Mucosa of rectum (tissue), 2 donors: ENCODE measurements around the gene GPR89B.
"Not testable (repeated sequence)": the region's sequence is repeated elsewhere in the genome, so short reads cannot be mapped to it uniquely, and the experiment has no call there.

Source experiments
- H3K27ac ChIP-seq, 2 donors: one replicate each; pipeline ENCODE4 v1.7.0; 2013; ENCODE audit warnings: inconsistent platforms in 2 of 2, low read depth in 2 of 2, low read length in 2 of 2
- H3K27me3 ChIP-seq, 2 donors: one replicate each; pipeline ENCODE4 v1.7.0; 2013; ENCODE audit warnings: low read length in 2 of 2; ENCODE audit not compliant: control insufficient read depth in 2 of 2, insufficient read depth in 2 of 2
- H3K36me3 ChIP-seq, 2 donors: one replicate each; pipeline ENCODE4 v1.7.0; 2013; ENCODE audit warnings: low read length in 2 of 2; ENCODE audit not compliant: control insufficient read depth in 2 of 2, insufficient read depth in 2 of 2
- H3K4me1 ChIP-seq, 2 donors: one replicate each; pipeline ENCODE4 v1.7.0; 2013; ENCODE audit warnings: low read length in 2 of 2, mild to moderate bottlenecking in 1 of 2; ENCODE audit not compliant: control insufficient read depth in 2 of 2, insufficient read depth in 2 of 2
- H3K4me3 ChIP-seq, 2 donors: one replicate each; pipeline ENCODE4 v1.7.0; 2013; ENCODE audit warnings: low read length in 2 of 2
- H3K9ac ChIP-seq, 2 donors: one replicate each; pipeline ENCODE4 v1.7.0; 2013; ENCODE audit warnings: low read length in 2 of 2, low read depth in 1 of 2, mild to moderate bottlenecking in 1 of 2
- H3K9me3 ChIP-seq, 2 donors: one replicate each; pipeline ENCODE4 v1.7.0; 2013; ENCODE audit warnings: low read length in 2 of 2; ENCODE audit not compliant: control insufficient read depth in 2 of 2
- donor health status: healthy.
- donor health status: Normal muscosa, but diverticular disease.

GPR89B gene

DNA sequence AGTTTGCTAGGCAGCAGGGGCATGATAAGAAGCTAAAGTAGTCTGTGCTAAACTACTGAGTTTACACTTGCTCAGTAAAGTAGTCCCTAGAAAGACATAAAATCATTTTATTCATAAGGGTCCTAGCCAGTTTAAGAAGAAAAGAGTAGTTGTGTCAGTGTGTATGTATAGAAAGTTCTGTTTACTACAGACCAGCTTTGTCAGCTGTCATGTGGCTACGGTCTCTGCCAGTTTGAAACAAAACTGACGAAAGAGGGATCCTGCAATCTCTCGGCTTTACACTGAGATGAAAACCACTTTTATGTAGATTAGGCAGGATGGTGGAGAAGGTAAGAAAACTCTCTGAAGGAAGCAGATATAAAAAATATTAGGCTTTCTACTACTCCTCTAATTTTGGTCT, 7.1 kb downstream of the GPR89B start:
- not testable (repeated sequence) for H3K9me3 ChIP-seq, H3K36me3 ChIP-seq, H3K27me3 ChIP-seq, H3K4me1 ChIP-seq, H3K27ac ChIP-seq, H3K4me3 ChIP-seq, H3K9ac ChIP-seq

DNA sequence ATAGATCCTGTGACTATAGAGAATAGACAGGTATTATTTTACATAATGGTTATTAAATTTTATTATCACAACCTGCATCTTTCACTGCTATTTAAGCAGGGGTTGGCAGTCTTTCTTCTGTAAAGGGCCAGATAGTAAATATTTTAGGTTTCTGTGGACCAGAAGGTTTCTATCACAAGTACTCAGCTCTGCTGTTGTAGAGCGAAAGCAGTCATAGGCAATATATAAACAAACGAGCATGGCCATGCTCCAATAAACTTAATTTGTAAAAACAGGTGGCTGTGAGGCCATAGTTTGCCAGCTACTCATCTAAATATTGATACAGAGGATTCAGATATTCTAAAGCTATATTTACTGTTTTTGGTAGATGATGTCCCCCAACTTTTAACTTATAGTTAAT, 12.2 kb downstream of the GPR89B start:
- not testable (repeated sequence) for H3K4me3 ChIP-seq, H3K9ac ChIP-seq, H3K9me3 ChIP-seq, H3K27me3 ChIP-seq, H3K27ac ChIP-seq, H3K4me1 ChIP-seq, H3K36me3 ChIP-seq

- not testable (repeated sequence) for H3K27ac ChIP-seq
These were observed 14.3 kb downstream of the GPR89B start for GRCh38 chr1:147942563-147942962.

DNA sequence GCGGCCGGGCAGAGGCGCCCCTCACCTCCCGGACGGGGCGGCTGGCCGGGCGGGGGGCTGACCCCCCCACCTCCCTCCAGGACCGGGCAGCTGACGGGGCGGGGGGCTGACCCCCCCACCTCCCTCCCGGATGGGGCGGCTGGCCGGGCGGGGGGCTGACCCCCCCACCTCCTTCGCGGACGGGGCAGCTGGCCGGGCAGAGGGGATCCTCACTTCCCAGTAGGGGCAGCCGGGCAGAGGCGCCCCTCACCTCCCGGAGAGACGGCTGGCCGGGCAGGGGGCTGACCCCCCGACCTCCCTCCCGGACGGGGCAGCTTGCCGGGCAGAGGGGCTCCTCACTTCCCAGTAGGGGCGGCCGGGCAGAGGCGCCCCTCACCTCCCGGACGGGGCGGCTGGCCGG, 21.3 kb downstream of the GPR89B start:
- not testable (repeated sequence) for H3K9ac ChIP-seq, H3K9me3 ChIP-seq, H3K36me3 ChIP-seq, H3K27me3 ChIP-seq, H3K4me1 ChIP-seq, H3K27ac ChIP-seq, H3K4me3 ChIP-seq

More at GRCh38 chr1:147942563-147942962, 14.3 kb downstream of the GPR89B start:
- H3K4me3 ChIP-seq, H3K36me3 ChIP-seq, H3K9ac ChIP-seq, H3K4me1 ChIP-seq, H3K9me3 ChIP-seq, H3K27me3 ChIP-seq: not testable (repeated sequence)

GRCh38 chr1:147958906-147959305, 30.7 kb downstream of the GPR89B start:
- H3K9ac ChIP-seq, H3K36me3 ChIP-seq, H3K4me1 ChIP-seq, H3K27ac ChIP-seq, H3K27me3 ChIP-seq, H3K9me3 ChIP-seq, H3K4me3 ChIP-seq: not testable (repeated sequence)

- not testable (repeated sequence) for H3K4me3 ChIP-seq, H3K36me3 ChIP-seq, H3K9me3 ChIP-seq, H3K4me1 ChIP-seq, H3K27me3 ChIP-seq, H3K27ac ChIP-seq, H3K9ac ChIP-seq
These were observed 31.5 kb downstream of the GPR89B start for GRCh38 chr1:147959680-147960079.

- not testable (repeated sequence) for H3K9me3 ChIP-seq, H3K27me3 ChIP-seq, H3K4me1 ChIP-seq, H3K9ac ChIP-seq, H3K4me3 ChIP-seq, H3K36me3 ChIP-seq, H3K27ac ChIP-seq
These were observed 36.4 kb downstream of the GPR89B start for GRCh38 chr1:147964575-147964974.

DNA sequence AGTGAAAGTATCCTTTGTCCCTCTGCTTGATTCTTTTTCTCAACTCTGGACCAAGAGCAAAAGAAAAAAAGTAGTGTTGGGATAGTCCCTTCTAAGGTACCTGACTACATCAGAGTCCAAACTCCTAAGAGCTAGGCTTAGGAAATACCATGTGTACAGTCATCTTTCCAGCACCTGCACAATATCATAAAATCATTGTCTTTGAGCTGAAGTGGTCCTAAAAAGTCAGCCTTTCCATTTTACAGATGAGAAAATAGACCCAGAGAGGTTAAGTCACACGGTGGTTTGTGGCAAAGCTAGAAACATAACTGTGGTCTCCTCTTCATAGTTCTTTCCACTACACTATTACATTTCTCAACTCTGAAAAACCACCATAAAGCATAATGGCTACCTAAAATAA, 38.4 kb downstream of the GPR89B start:
- H3K36me3 ChIP-seq, H3K27ac ChIP-seq, H3K9me3 ChIP-seq, H3K27me3 ChIP-seq, H3K4me1 ChIP-seq, H3K4me3 ChIP-seq, H3K9ac ChIP-seq: not testable (repeated sequence)

DNA sequence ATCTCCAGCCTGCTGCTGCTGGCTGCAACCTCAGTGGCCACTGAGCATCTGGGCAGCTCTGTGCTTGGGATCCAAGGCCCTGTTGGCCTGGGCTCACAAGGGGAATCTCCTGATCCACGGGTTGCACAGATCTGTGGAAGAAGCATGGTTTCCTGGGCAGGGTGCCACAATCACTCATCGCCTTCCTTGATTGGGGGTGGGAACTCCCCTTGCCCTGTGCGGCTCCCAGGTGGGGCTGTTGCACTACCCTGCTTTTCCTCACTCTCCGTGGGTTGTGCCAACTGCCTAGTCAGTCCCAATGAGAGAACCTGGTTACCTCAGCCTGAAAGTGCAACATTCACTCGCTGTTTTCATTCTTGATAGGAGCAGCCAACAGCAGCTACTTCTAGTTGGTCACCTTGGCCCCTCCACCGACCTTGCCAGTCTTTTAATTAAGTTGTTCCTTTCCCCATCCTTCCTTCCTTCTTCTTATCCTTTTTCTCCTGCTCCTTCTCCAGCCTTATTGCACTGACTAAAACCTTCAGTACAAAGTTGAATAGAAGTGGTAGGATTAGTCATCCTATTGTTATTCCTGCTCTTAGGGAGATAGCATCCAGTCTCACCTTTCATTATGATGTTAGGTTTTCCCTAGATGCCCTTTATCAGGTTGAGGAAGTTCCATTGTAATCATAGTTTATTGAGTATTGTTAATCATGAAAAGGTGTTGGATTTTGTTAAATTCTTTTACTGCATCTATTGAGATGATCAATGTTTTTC, 50.9 kb downstream of the GPR89B start:
- not testable (repeated sequence) for H3K4me1 ChIP-seq, H3K9me3 ChIP-seq, H3K9ac ChIP-seq, H3K27ac ChIP-seq, H3K4me3 ChIP-seq, H3K27me3 ChIP-seq, H3K36me3 ChIP-seq

DNA sequence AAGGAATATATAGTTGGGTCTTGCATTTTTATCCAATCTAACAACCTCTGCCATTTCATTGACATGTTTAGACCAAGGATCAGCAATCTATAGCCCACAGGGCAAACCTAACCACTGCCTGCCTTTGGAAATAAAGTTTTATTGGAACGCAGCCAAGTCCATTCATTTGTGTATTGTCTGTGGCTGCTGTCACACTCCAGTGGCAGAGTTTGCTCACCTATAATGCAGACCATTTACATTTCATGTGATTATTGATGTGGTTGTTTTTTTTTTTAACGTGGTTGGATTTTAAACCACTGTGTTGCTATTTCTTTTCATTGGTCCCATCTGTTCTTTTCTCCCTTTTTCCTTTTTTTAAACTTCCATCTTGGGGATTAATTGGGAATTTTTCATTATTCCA, 57.2 kb downstream of the GPR89B start:
- not testable (repeated sequence) for H3K9ac ChIP-seq, H3K27ac ChIP-seq, H3K36me3 ChIP-seq, H3K4me1 ChIP-seq, H3K9me3 ChIP-seq, H3K4me3 ChIP-seq, H3K27me3 ChIP-seq

DNA sequence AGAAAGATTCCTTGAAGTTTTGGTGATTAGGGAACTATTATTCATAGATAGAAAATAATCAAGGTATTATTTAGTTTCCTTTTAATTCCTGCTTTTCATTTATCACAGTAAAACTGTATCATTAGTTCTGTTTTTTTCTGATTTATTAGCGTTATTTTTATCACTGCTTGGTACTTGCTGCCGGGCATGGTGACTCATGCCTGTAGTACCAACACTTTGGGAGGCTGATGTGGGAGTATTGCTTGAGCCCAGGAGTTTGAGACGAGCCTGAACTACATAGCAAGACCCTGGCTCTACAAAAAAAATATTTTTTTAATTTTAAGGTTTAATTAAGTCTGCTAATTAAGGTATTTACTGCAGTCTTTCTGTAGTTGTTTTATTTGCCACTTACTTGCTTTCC, 59.7 kb downstream of the GPR89B start:
- H3K9me3 ChIP-seq, H3K27me3 ChIP-seq, H3K27ac ChIP-seq, H3K36me3 ChIP-seq, H3K4me1 ChIP-seq, H3K9ac ChIP-seq, H3K4me3 ChIP-seq: not testable (repeated sequence)
